CD8-positive, alpha-beta memory T cell (primary cell): ENCODE measurements around the gene TSPAN19. TPM values are rescaled to one million over a fixed set of nuclear protein-coding genes. Genes with fewer than 3 reads are reported as not detected.

ENCODE experiments used
- CTCF ChIA-PET: fragments of 350-600 bp; sonication (Branson Sonifier 250); formaldehyde crosslinking; loops from one replicate; lab custom pipeline; 2021; ENCODE audit warnings: antibody characterized with exemption; lab: Charles Lee
- POLR2A ChIA-PET: fragments of 350-600 bp; sonication (Branson Sonifier 250); formaldehyde crosslinking; loops from one replicate; lab custom pipeline; 2021; ENCODE audit warnings: antibody characterized with exemption; lab: Charles Lee
- DNase-seq, 5 donors: peaks; one replicate each; pipeline versions ENCODE4 v3.0.0 to v3.0.0-alpha.2; 2020 to 2022; ENCODE audit warnings: mixed read lengths in 1 of 5
- H3K27ac ChIP-seq: one replicate; pipeline ENCODE4 v1.7.0; 2013; ENCODE audit warnings: low read depth, mild to moderate bottlenecking, low read length, moderate library complexity
- H3K27me3 ChIP-seq: 2 replicates; pipeline ENCODE4 v1.7.0; 2013; ENCODE audit warnings: low read length, mild to moderate bottlenecking; ENCODE audit not compliant: insufficient read depth, poor library complexity, severe bottlenecking
- H3K36me3 ChIP-seq: 2 replicates; pipeline ENCODE4 v1.7.0; 2013; ENCODE audit warnings: mild to moderate bottlenecking, low read length, moderate library complexity; ENCODE audit not compliant: insufficient read depth
- H3K4me1 ChIP-seq: 2 replicates; pipeline ENCODE4 v1.7.0; 2013; ENCODE audit warnings: mild to moderate bottlenecking, low read length, moderate library complexity; ENCODE audit not compliant: insufficient read depth
- H3K4me3 ChIP-seq: 2 replicates; pipeline ENCODE4 v1.7.0; 2013; ENCODE audit warnings: mild to moderate bottlenecking, low read length
- H3K9me3 ChIP-seq: 2 replicates; pipeline ENCODE4 v1.7.0; 2013; ENCODE audit warnings: mild to moderate bottlenecking, low read length
- H3K27ac Mint-ChIP-seq, 8 donors: one replicate each; pipeline ENCODE4 v1.8.0; 2020 to 2021; ENCODE audit warnings: mixed read lengths in 8 of 8, mild to moderate bottlenecking in 6 of 8, inconsistent platforms in 3 of 8, moderate library complexity in 3 of 8
- H3K27me3 Mint-ChIP-seq, 2 donors: one replicate each; pipeline ENCODE4 v1.8.0; 2020 to 2021; ENCODE audit warnings: mixed read lengths in 2 of 2, mild to moderate bottlenecking in 1 of 2, moderate library complexity in 1 of 2
- H3K36me3 Mint-ChIP-seq, 3 donors: one replicate each; pipeline ENCODE4 v1.8.0; 2020 to 2021; ENCODE audit warnings: mixed read lengths in 3 of 3, inconsistent platforms in 1 of 3, mild to moderate bottlenecking in 1 of 3
- H3K4me1 Mint-ChIP-seq, 3 donors: one replicate each; pipeline ENCODE4 v1.8.0; 2020 to 2021; ENCODE audit warnings: mixed read lengths in 3 of 3, inconsistent platforms in 1 of 3, mild to moderate bottlenecking in 1 of 3
- H3K4me3 Mint-ChIP-seq, 7 donors: one replicate each; pipeline ENCODE4 v1.8.0; 2020 to 2021; ENCODE audit warnings: mixed read lengths in 7 of 7, mild to moderate bottlenecking in 6 of 7, moderate library complexity in 4 of 7, inconsistent platforms in 2 of 7
- H3K9me3 Mint-ChIP-seq, 5 donors: one replicate each; pipeline ENCODE4 v1.8.0; 2020 to 2022; ENCODE audit warnings: mixed read lengths in 5 of 5, mild to moderate bottlenecking in 3 of 5, moderate library complexity in 2 of 5, inconsistent platforms in 1 of 5
- polyA plus RNA-seq: library from polyadenylated mRNA; unstranded; fragments of 300-500 nt; fragmentation: Illumina TruSeq; gene quantifications from one replicate; pipeline ENCODE4 v1.2.3, GENCODE V29; 2021
- total RNA-seq, 2 experiments: library from RNA; stranded (reverse); gene quantifications; one replicate each; pipeline ENCODE4 v1.2.3, GENCODE V29; 2021

The TSPAN19 gene
- total and polyA plus RNA-seq, 3 experiments from 2014 or later: not detected

GRCh38 chr12:84978921-84979320 lies 57.2 kb downstream of the TSPAN19 start:
- H3K27me3 Mint-ChIP-seq: no peaks in the 10 kb centered on the region
- no peaks in the 10 kb centered on the region for H3K9me3 ChIP-seq
- peaks cover 0 to 3% (median 0%) of the 10 kb centered on the region in 5 donors for H3K9me3 Mint-ChIP-seq
- no peaks in the 10 kb centered on the region for H3K4me1 Mint-ChIP-seq
- no peak overlapping the region for H3K27ac ChIP-seq
- H3K4me3 ChIP-seq: no peak overlapping the region
- H3K27me3 ChIP-seq: no peaks in the 10 kb centered on the region
- H3K36me3 Mint-ChIP-seq: no peaks in the 10 kb centered on the region
- no peak overlapping the region for H3K4me3 Mint-ChIP-seq
- no peaks in the 10 kb centered on the region for H3K4me1 ChIP-seq
- no peaks in the 10 kb centered on the region for H3K36me3 ChIP-seq
- POLR2A ChIA-PET: no interaction called here
- no peak overlapping the region for H3K27ac Mint-ChIP-seq
- CTCF ChIA-PET: no interaction called here
- no peak for DNase-seq

GRCh38 chr12:84976133-84976532 lies 59.9 kb downstream of the TSPAN19 start:
- Mint-ChIP-seq H3K27me3 (no peaks in the 10 kb centered on the region), H3K27ac (no peak overlapping the region), H3K4me1 (no peaks in the 10 kb centered on the region), H3K9me3 (peaks cover 0 to 6% (median 0%) of the 10 kb centered on the region in 5 donors), H3K4me3 (no peak overlapping the region), H3K36me3 (no peaks in the 10 kb centered on the region)
- Histone ChIP-seq H3K4me1 (no peaks in the 10 kb centered on the region), H3K9me3 (no peaks in the 10 kb centered on the region), H3K4me3 (no peak overlapping the region), H3K27me3 (no peaks in the 10 kb centered on the region), H3K36me3 (no peaks in the 10 kb centered on the region), H3K27ac (no peak overlapping the region)
- POLR2A ChIA-PET: no interaction called here
- CTCF ChIA-PET: no interaction called here
- DNase-seq: no peak

- no peaks in the 10 kb centered on the region for H3K36me3 ChIP-seq
- CTCF ChIA-PET: no interaction called here
- no peak overlapping the region for H3K27ac ChIP-seq
- Mint-ChIP-seq H3K36me3 (no peaks in the 10 kb centered on the region), H3K27ac (no peak overlapping the region), H3K9me3 (peaks cover 0 to 13% (median 0%) of the 10 kb centered on the region in 5 donors), H3K27me3 (no peaks in the 10 kb centered on the region), H3K4me1 (no peaks in the 10 kb centered on the region), H3K4me3 (no peak overlapping the region)
- no peak overlapping the region for H3K4me3 ChIP-seq
- POLR2A ChIA-PET: no interaction called here
- no peaks in the 10 kb centered on the region for H3K9me3 ChIP-seq
- no peak for DNase-seq
- H3K4me1 ChIP-seq: no peaks in the 10 kb centered on the region
- no peaks in the 10 kb centered on the region for H3K27me3 ChIP-seq
These were observed 61.8 kb downstream of the TSPAN19 start for GRCh38 chr12:84974155-84974815.

GRCh38 chr12:84973026-84973425 lies 63.1 kb downstream of the TSPAN19 start:
- Histone ChIP-seq H3K9me3 (no peaks in the 10 kb centered on the region), H3K4me1 (no peaks in the 10 kb centered on the region), H3K36me3 (no peaks in the 10 kb centered on the region), H3K27ac (no peak overlapping the region), H3K27me3 (no peaks in the 10 kb centered on the region), H3K4me3 (no peak overlapping the region)
- no peaks in the 10 kb centered on the region for H3K27me3 Mint-ChIP-seq
- CTCF ChIA-PET: no interaction called here
- POLR2A ChIA-PET: no interaction called here
- H3K4me1 Mint-ChIP-seq: no peaks in the 10 kb centered on the region
- no peak overlapping the region for H3K4me3 Mint-ChIP-seq
- peaks cover 0 to 13% (median 0%) of the 10 kb centered on the region in 5 donors for H3K9me3 Mint-ChIP-seq
- no peak for DNase-seq
- H3K27ac Mint-ChIP-seq: no peak overlapping the region
- no peaks in the 10 kb centered on the region for H3K36me3 Mint-ChIP-seq

GRCh38 chr12:84969226-84969625 lies 66.9 kb downstream of the TSPAN19 start:
- Mint-ChIP-seq H3K27ac (no peak overlapping the region), H3K4me1 (no peaks in the 10 kb centered on the region), H3K4me3 (no peak overlapping the region), H3K36me3 (no peaks in the 10 kb centered on the region), H3K27me3 (no peaks in the 10 kb centered on the region), H3K9me3 (peaks cover 0 to 13% (median 5%) of the 10 kb centered on the region in 5 donors)
- Histone ChIP-seq H3K27ac (no peak overlapping the region), H3K36me3 (no peaks in the 10 kb centered on the region), H3K4me1 (no peaks in the 10 kb centered on the region), H3K27me3 (no peaks in the 10 kb centered on the region), H3K9me3 (no peaks in the 10 kb centered on the region), H3K4me3 (no peak overlapping the region)
- POLR2A ChIA-PET: no interaction called here
- no peak for DNase-seq
- CTCF ChIA-PET: no interaction called here

Other genes with a start within 250 kb of the TSPAN19 start
- not detected for gene SLC6A15, start 123.5 kb downstream of the TSPAN19 start, total RNA-seq
- gene SLC6A15, start 123.5 kb downstream of the TSPAN19 start, polyA plus RNA-seq: not detected
- gene LRRIQ1, start 74 bp upstream of the TSPAN19 start, total RNA-seq: under 1 TPM in 1 of 2 experiments, not detected in 1; 0.07 TPM
- not detected for gene LRRIQ1, start 74 bp upstream of the TSPAN19 start, polyA plus RNA-seq
- not detected for gene ALX1, start 243.9 kb upstream of the TSPAN19 start, total RNA-seq
- not detected for gene ALX1, start 243.9 kb upstream of the TSPAN19 start, polyA plus RNA-seq